ENCODE data around the gene ENOPH1.
"Not testable (repeated sequence)": the region's sequence is repeated elsewhere in the genome, so short reads cannot be mapped to it uniquely, and the experiment has no call there.

The ENOPH1 gene

GRCh38 chr4:82430193-82430963 lies at the start of gene ENOPH1, which contains the start of gene HNRNPDL:
Gene ENOPH1 (plus strand): TSS chr4:82430590. CDS start chr4:82430830, 240 bp downstream.
Gene HNRNPDL (minus strand): TSS chr4:82430462. CDS start chr4:82429690, 772 bp downstream.
- Histone ChIP-seq H3K36me3 (peaks cover 37 to 67% (median 57%) of the 10 kb centered on the region in 11 experiments), H3K4me1 (peaks cover 34 to 52% (median 40%) of the 10 kb centered on the region in 10 experiments), H3K27me3 (no peaks in the 10 kb centered on the region), H4K20me1 (peaks cover 66 to 84% (median 81%) of the 10 kb centered on the region in 11 experiments), H3K9ac (peak within 1 kb of the TSS; percentile 91 to 100 (median 99)), H3K4me2 (peak within 1 kb of the TSS; percentile 75 to 96 (median 92)), H3K9me3 (replicated peaks in 1 of 11) (0 out of 22 replicates have a peak, but pooled peaks cover 0 to 7% (median 0%) of the 10 kb centered on the region in 11 experiments), H3K4me3 (peak within 1 kb of the TSS; percentile 70 to 90 (median 82)), H3K27ac (peak within 1 kb of the TSS; percentile 88 to 100 (median 99))
- TF ChIP-seq Cebpa-rat (IDR thresholded peaks at IDR 0.05), result no peak

GRCh38 chr4:82380831-82381230 lies 49.6 kb upstream of the ENOPH1 start:
- Histone ChIP-seq H3K9ac (no peak overlapping the region), H4K20me1 (no peaks in the 10 kb centered on the region; a peak in 1 of 22 replicates), H3K9me3 (replicated peaks in 1 of 11) (peaks cover 28 to 69% (median 64%) of the 10 kb centered on the region in 11 experiments), H3K27me3 (no peaks in the 10 kb centered on the region), H3K27ac (no peak overlapping the region), H3K4me2 (no peak overlapping the region), H3K36me3 (peaks cover 9 to 72% (median 29%) of the 10 kb centered on the region in 11 experiments; a peak in 20 of 22 replicates), H3K4me1 (peaks cover 6 to 15% (median 7%) of the 10 kb centered on the region in 10 experiments), H3K4me3 (peak overlapping the region in 5 of 10 experiments; percentile 6 to 10 (median 8); a peak in 2 of 20 replicates)
- no peak for TF ChIP-seq Cebpa-rat (IDR thresholded peaks at IDR 0.05)

GRCh38 chr4:82381235-82381634 lies 49.2 kb upstream of the ENOPH1 start:
- peaks cover 2 to 11% (median 3%) of the 10 kb centered on the region in 10 experiments; a peak in 19 of 20 replicates for H3K4me1 ChIP-seq
- H3K27me3 ChIP-seq, result no peaks in the 10 kb centered on the region
- peak overlapping the region in 5 of 10 experiments; percentile 6 to 10 (median 8); a peak in 2 of 20 replicates for H3K4me3 ChIP-seq
- H3K27ac ChIP-seq, result no peak overlapping the region
- peaks cover 9 to 72% (median 29%) of the 10 kb centered on the region in 11 experiments; a peak in 20 of 22 replicates for H3K36me3 ChIP-seq
- no peak overlapping the region for H3K9ac ChIP-seq
- no peaks in the 10 kb centered on the region; a peak in 1 of 22 replicates for H4K20me1 ChIP-seq
- peaks cover 32 to 73% (median 68%) of the 10 kb centered on the region in 11 experiments for H3K9me3 ChIP-seq (replicated peaks in 1 of 11)
- H3K4me2 ChIP-seq, result no peak overlapping the region
- no peak for TF ChIP-seq Cebpa-rat (IDR thresholded peaks at IDR 0.05)

GRCh38 chr4:82381661-82382296 lies 48.6 kb upstream of the ENOPH1 start:
- Histone ChIP-seq H3K36me3 (peaks cover 9 to 66% (median 29%) of the 10 kb centered on the region in 11 experiments; a peak in 20 of 22 replicates), H3K27me3 (no peaks in the 10 kb centered on the region), H3K4me2 (no peak overlapping the region), H3K9ac (no peak overlapping the region), H3K4me3 (no peak overlapping the region), H3K9me3 (replicated peaks in 1 of 11) (peaks cover 36 to 78% (median 73%) of the 10 kb centered on the region in 11 experiments), H4K20me1 (no peaks in the 10 kb centered on the region), H3K27ac (no peak overlapping the region), H3K4me1 (0 out of 20 replicates have a peak, but pooled peaks cover 0 to 5% (median 0%) of the 10 kb centered on the region in 10 experiments)
- no peak for TF ChIP-seq Cebpa-rat (IDR thresholded peaks at IDR 0.05)

- no peak for TF ChIP-seq Cebpa-rat (IDR thresholded peaks at IDR 0.05)
Measured at GRCh38 chr4:82382751-82383150, 47.6 kb upstream of the ENOPH1 start.

GRCh38 chr4:82386312-82386711 lies 44.1 kb upstream of the ENOPH1 start:
- Histone ChIP-seq H3K36me3 (peaks cover 0 to 26% (median 10%) of the 10 kb centered on the region in 11 experiments; a peak in 16 of 22 replicates), H3K9me3 (replicated peaks in 1 of 11) (peaks cover 20 to 57% (median 55%) of the 10 kb centered on the region in 11 experiments)
- H3K4me3 ChIP-seq, H3K9ac ChIP-seq, H4K20me1 ChIP-seq, H3K27ac ChIP-seq, H3K27me3 ChIP-seq, H3K4me1 ChIP-seq, H3K4me2 ChIP-seq: not testable (repeated sequence)

More at GRCh38 chr4:82382751-82383150, 47.6 kb upstream of the ENOPH1 start:
- H4K20me1 ChIP-seq, result no peaks in the 10 kb centered on the region
- no peak overlapping the region for H3K27ac ChIP-seq
- H3K9ac ChIP-seq, result no peak overlapping the region
- H3K36me3 ChIP-seq, result peaks cover 9 to 57% (median 23%) of the 10 kb centered on the region in 11 experiments; a peak in 20 of 22 replicates
- H3K4me2 ChIP-seq, result no peak overlapping the region
- H3K9me3 ChIP-seq (replicated peaks in 1 of 11), result peaks cover 36 to 81% (median 77%) of the 10 kb centered on the region in 11 experiments
- no peaks in the 10 kb centered on the region for H3K27me3 ChIP-seq
- H3K4me3 ChIP-seq, result no peak overlapping the region
- no peaks in the 10 kb centered on the region for H3K4me1 ChIP-seq

GRCh38 chr4:82388405-82388804 lies 42.0 kb upstream of the ENOPH1 start:
- H3K27ac ChIP-seq, result no peak overlapping the region
- no peaks in the 10 kb centered on the region for H4K20me1 ChIP-seq
- no peak overlapping the region for H3K9ac ChIP-seq
- H3K4me3 ChIP-seq, result no peak overlapping the region
- H3K36me3 ChIP-seq, result peaks cover 0 to 9% (median 4%) of the 10 kb centered on the region in 11 experiments; a peak in 8 of 22 replicates
- H3K4me2 ChIP-seq, result no peak overlapping the region
- no peaks in the 10 kb centered on the region for H3K4me1 ChIP-seq
- peaks cover 18 to 37% (median 35%) of the 10 kb centered on the region in 11 experiments for H3K9me3 ChIP-seq (replicated peaks in 1 of 11)
- H3K27me3 ChIP-seq, result no peaks in the 10 kb centered on the region
- TF ChIP-seq Cebpa-rat (IDR thresholded peaks at IDR 0.05), result no peak

- not testable (repeated sequence) for H3K36me3 ChIP-seq, H4K20me1 ChIP-seq, H3K4me1 ChIP-seq, H3K27me3 ChIP-seq, H3K4me2 ChIP-seq, H3K4me3 ChIP-seq, H3K9ac ChIP-seq, H3K27ac ChIP-seq
- H3K9me3 ChIP-seq (replicated peaks in 1 of 11), result peaks cover 14 to 21% (median 19%) of the 10 kb centered on the region in 11 experiments; a peak in 21 of 22 replicates
Measured at GRCh38 chr4:82390061-82390460, 40.3 kb upstream of the ENOPH1 start.

- Histone ChIP-seq H3K27ac (no peak overlapping the region), H3K9me3 (replicated peaks in 1 of 11) (no peaks in the 10 kb centered on the region), H3K4me2 (no peak overlapping the region), H3K9ac (no peak overlapping the region), H3K27me3 (no peaks in the 10 kb centered on the region), H3K4me3 (no peak overlapping the region), H4K20me1 (no peaks in the 10 kb centered on the region), H3K36me3 (no peaks in the 10 kb centered on the region), H3K4me1 (no peaks in the 10 kb centered on the region; a peak in 1 of 20 replicates)
- TF ChIP-seq Cebpa-rat (IDR thresholded peaks at IDR 0.05), result no peak
Measured at GRCh38 chr4:82394896-82395295, 35.5 kb upstream of the ENOPH1 start.

All from BLaER1 treated with 17β-estradiol and CSF1 and Interleukin-3, amounts not matched to agents 10 nM and 100 nM (cell line).